ENCODE measurements around the gene USB1. TPM values are rescaled to one million over a fixed set of nuclear protein-coding genes. Genes with fewer than 3 reads are reported as not detected.

USB1 gene
- total and polyA plus RNA-seq, 2 experiments from 2014 or later: 79.6 to 118 TPM

DNA sequence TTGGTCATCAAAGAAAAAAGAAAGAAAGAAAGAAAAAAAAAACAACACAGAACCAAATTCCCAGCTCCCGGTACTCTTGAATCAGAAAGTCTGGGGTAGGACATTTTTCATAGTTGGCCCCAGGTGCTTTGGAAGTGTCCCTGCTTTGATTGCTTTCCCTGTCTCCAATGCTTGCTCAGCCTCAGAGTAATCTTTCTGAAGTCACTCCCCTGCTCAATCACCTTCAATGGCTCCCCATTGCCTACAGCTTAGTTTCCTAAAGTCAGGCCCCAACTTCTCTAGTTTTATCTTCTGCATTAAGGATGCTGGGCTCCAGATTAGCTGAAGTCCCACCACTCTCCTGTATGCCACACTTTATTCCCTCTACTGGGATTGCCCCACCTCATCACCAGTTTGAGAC lies 47.4 kb upstream of the USB1 start:
- no peaks in the 10 kb centered on the region for H3K36me3 Mint-ChIP-seq (ENCODE audit: low read depth)
- no peak overlapping the region for H3K27ac Mint-ChIP-seq
- H3K4me2 ChIP-seq: no peak overlapping the region
- peaks cover 19% of the 10 kb centered on the region for H3K4me1 Mint-ChIP-seq
- no peaks in the 10 kb centered on the region for H3K9me3 Mint-ChIP-seq
- H3K9me2 ChIP-seq (ENCODE audit: insufficient read depth): no peaks in the 10 kb centered on the region
- no peak overlapping the region for H3K4me3 ChIP-seq
- H2AFZ ChIP-seq: no peak overlapping the region
- no peaks in the 10 kb centered on the region for H4K20me1 ChIP-seq (replicated peaks; ENCODE audit: insufficient read depth)
- no peaks in the 10 kb centered on the region for H3K27me3 ChIP-seq (ENCODE audit: insufficient read depth)
- H3K36me3 ChIP-seq (ENCODE audit: insufficient read depth): no peaks in the 10 kb centered on the region
- peaks cover 15% of the 10 kb centered on the region for H3K27me3 Mint-ChIP-seq (ENCODE audit: insufficient read depth, low read depth, poor library complexity)
- ATAC-seq: no peak
- no peaks in the 10 kb centered on the region for H3F3A ChIP-seq (replicated peaks; ENCODE audit: low read depth)
- H3K79me2 ChIP-seq (replicated peaks; ENCODE audit: insufficient read depth): no peaks in the 10 kb centered on the region
- TF ChIP-seq ETS1 (IDR thresholded peaks at IDR 0.05) (no peak), CREB1 (CRISPR knock-in tag; IDR thresholded peaks at IDR 0.05; ENCODE audit: low read depth) (no peak), POLR2AphosphoS5 (IDR thresholded peaks at IDR 0.05; ENCODE audit: low read depth) (no peak), JUNB (IDR thresholded peaks at IDR 0.05; ENCODE audit: unreplicated experiment) (no peak), ZNF462 (CRISPR knock-in tag; IDR thresholded peaks at IDR 0.05) (no peak), STAT1 (IDR thresholded peaks at IDR 0.05; ENCODE audit: unreplicated experiment) (no peak), ZNF331 (CRISPR knock-in tag; IDR thresholded peaks at IDR 0.05; ENCODE audit: low read depth) (no peak), REST (IDR thresholded peaks at IDR 0.05; ENCODE audit: unreplicated experiment) (no peak), ZNF114 (CRISPR knock-in tag; IDR thresholded peaks at IDR 0.05) (no peak), EZH2 (IDR thresholded peaks at IDR 0.05; ENCODE audit: low read depth, unreplicated experiment) (no peak), NANOG (IDR thresholded peaks at IDR 0.05; ENCODE audit: borderline replicate concordance) (no peak), EZH2phosphoT487 (IDR thresholded peaks at IDR 0.05; ENCODE audit: unreplicated experiment) (no peak)
- TF ChIP-seq, protein P1, sequence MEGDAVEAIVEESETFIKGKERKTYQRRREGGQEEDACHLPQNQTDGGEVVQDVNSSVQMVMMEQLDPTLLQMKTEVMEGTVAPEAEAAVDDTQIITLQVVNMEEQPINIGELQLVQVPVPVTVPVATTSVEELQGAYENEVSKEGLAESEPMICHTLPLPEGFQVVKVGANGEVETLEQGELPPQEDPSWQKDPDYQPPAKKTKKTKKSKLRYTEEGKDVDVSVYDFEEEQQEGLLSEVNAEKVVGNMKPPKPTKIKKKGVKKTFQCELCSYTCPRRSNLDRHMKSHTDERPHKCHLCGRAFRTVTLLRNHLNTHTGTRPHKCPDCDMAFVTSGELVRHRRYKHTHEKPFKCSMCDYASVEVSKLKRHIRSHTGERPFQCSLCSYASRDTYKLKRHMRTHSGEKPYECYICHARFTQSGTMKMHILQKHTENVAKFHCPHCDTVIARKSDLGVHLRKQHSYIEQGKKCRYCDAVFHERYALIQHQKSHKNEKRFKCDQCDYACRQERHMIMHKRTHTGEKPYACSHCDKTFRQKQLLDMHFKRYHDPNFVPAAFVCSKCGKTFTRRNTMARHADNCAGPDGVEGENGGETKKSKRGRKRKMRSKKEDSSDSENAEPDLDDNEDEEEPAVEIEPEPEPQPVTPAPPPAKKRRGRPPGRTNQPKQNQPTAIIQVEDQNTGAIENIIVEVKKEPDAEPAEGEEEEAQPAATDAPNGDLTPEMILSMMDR (conservative IDR thresholded peaks at IDR 0.05; ENCODE audit: low read depth in 2 of 2): no peak
- no peak overlapping the region for H3K4me3 Mint-ChIP-seq
- DNase-seq (ENCODE audit: low spot score): no peak
- H3K27ac ChIP-seq (ENCODE audit: low read depth): no peak overlapping the region
- H3K4me1 ChIP-seq (ENCODE audit: insufficient read depth): no peaks in the 10 kb centered on the region

All from GM23338 (cell line).